SH-SY5Y (cell line): ENCODE measurements around the gene SPOCK2.

ENCODE experiments used
- GATA2 ChIP-seq: IDR thresholded peaks from 2 replicates; pipeline ENCODE4 v1.6.1; 2011; ENCODE audit warnings: mild to moderate bottlenecking, low read depth, low read length
- GATA3 ChIP-seq: IDR thresholded peaks from 2 replicates; pipeline ENCODE4 v1.6.1; 2011; ENCODE audit warnings: low read depth, mild to moderate bottlenecking, low read length, moderate library complexity

Gene SPOCK2

DNA sequence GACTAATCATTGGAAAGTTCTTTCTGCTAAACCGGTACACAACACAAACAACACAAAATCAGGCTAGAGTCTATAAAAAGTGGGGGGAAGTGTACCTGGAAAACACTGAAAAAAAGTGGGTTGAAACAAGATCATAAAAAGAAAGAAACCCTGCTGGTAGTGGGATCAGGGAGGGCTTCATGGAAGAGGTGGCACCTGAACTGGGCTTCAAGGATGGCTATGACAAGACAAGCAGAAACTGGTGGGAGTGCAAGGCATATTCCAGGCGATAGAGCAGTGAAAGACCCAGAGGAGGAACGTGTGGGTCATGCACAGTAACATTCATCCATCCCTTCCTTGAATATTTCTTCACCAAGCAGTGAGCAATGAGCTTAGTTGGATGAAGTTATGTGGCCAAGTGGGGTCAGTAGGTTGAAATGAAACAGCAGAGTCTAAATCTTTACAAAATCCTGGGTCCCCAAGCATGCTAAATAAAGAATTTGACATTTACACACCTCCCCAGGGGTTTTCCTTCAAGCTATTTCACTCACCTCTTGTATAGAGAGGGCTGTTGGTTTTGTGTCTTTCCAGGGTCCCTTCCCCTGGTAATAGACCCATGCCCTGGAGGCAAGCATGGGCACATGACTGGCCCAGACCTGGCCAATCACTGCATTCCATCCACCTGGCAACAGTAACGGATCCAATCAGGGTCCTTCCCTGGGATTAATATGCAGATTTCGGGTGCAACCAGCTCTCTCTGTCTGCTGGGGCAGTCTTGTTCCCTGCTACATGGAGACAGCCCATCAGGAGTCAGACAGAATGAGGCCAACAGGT is 38.2 kb downstream of the SPOCK2 start:
- TF ChIP-seq GATA2, result no peak
- TF ChIP-seq GATA3, result no peak

DNA sequence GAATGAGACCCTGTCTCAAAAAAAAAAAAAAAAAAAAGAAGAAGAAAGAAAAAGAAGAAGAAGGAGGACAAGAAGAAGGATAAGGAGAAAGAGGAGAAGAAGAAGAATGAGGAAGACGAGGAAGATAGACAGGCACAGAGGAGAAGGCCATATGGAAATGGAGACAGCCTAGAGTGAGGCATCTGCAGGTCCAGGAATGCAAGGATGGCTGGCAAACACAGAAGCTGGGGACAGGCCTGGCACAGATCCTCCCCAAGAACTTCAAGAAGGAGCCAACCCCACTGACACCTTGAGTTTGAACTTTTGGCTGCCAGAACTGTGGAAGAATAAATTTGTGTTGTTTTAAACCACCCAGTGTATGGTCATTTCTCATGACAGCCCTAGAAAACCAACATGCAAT is 38.9 kb downstream of the SPOCK2 start:
- no peak for TF ChIP-seq GATA3
- TF ChIP-seq GATA2, result no peak

DNA sequence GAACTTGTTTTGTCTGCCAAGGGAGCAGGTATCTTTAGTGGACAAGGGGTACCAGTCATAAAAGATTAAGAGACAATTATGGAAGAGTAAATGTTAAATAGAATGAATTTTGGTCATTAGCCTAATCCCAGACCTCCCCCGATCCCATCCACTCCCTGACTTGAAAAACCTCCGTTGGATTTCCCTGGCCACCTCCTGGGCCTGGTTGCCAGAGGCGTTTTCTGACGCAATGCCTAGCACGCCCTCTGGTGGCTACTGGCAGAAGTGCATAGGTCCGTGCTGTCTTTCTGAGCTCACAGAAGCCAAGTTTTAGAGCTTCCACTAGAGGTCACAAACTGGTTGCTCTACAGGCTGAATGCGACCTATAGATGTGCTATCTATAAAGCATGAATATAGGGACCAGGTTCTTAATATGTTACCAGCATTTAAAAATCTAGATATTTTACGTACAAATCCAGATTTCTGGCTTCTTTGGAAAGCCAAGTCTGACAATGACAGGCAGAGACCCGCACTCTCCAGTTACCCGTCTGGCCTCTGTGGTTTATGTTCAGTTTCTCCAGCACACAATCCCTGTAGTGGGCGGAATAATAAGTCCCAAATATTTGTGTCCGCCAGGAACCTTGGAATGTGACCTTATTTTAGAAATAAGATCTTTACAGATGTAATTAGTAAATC is 39.8 kb downstream of the SPOCK2 start:
- peak; percentile 40 for TF ChIP-seq GATA2
- no peak for TF ChIP-seq GATA3

DNA sequence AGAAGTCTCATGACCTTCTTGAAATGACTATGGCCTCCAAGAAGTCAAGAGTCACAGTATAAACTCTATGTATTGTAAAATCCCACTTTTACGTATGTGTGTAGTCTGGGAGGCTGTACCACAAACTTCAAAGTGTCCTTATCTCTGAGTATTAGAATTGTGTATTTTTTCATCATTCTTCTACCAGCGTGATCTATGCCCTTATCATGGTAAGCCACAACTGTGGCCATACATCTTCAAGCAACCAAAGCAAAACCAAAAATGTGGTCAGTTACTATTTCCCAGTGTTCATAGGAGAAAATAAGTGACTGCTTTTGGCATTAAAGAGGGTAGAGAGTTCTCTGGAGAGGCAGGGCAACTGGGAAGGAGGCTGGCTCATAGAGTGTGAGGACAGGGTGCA is 42.8 kb downstream of the SPOCK2 start:
- TF ChIP-seq GATA2, result no peak
- no peak for TF ChIP-seq GATA3

DNA sequence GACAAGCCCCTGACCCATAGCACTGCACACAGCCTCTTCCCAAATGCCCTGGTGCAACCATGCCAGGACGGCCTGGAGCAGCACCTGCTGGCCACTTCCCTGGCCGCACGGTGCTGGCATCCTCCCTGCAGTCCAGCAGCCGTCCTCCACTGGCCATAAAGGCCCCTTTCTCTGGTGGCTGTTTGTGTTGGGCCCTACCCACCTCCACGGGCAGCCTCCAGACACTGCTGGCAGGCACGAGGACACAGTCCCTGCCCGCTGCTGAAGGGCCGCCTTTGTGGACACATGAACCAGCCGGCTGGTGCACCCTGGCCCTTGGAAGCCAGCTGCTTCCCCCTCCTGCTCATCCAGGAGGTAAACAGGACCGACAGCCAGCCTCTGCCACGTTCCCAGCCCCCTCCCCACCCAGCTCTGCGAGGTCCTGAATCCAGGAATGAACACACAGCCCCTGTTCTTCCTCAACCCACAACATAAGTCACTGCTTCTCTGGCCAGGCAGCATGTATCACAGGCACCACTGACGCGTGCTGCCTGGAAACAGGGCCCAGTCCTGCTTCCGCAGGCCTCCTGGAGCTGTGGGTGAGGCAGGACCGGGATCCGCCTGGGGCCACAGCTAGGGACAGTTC is 43.8 kb downstream of the SPOCK2 start:
- TF ChIP-seq GATA3 (no peak), GATA2 (no peak)

DNA sequence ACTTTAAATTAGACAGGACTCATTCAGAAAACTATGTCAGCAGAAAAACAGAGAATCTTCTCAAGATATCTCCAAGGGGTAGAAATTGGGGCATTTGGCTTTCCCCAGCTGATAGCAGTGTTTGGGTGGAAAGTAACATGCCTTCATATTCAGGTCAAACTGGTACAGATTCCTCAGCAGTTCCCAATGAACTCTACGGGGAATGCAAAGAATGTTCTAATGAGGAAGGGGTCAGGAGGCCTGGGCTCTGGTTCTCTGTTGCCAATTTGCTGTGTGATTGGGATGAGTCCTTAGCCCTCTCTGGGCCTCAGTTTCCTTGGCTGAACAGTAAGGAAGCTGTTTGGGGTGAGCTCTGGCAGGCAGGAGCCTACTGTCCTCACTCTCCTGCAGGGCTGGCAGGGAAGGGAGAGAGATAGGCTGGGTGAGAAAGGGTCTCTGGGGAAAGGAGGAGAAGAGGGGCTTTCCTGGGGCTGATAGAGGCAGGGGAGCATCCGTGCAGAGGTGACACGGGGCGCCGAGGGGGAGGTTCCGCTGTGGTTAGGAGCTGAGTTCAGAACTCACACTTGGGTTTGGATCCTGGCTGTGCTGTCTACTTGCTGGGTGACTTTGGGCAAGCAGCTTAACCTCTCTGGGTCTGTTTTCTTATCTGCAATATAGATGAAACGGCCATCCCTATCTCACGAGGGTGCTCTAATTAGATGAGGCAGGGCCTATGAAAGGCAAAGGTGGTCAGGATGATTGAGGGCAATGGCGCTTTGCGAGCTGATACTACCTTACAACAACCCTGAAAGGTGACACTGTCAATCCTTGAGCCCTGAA is 45.1 kb downstream of the SPOCK2 start:
- TF ChIP-seq GATA3 (no peak), GATA2 (no peak)

DNA sequence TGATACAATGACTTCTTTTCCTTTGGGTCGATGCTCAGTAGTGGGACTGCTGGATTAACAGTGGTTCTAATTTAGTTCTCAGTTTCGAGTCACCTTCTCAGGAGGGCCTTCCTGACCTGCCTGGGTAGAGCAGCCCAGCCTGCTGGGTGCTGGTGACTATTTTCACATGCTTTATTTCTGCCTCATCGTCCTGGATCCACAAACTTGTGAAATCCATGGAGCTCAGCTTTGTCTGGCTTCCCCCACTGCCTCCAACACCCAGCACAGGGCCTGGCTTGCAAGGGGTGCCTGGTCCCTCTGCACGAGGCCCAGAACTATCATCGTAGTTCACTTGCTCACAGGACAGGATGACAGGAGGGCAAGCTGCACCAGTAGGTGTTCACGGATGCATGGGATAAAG is 46.9 kb downstream of the SPOCK2 start:
- no peak for TF ChIP-seq GATA3
- no peak for TF ChIP-seq GATA2

DNA sequence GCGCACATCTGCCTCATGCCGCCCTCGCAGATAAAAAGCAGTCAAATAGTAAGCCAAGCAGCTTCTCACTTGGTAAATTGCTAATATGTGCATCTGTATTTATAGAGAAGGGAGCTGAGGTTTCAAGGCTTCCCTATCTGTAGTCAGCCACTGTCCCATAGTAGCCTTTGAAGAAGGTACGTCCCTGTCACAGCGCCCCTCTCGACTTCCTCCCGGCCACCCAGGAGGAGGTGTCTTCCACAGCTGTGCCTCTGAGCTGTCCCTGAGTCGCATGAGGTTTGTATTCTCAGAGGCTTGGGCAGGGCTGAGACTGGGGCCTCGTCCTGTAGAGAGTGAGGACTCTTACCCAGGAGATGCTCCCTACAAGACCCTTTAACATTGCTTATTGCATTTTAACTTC is 49.0 kb downstream of the SPOCK2 start:
- no peak for TF ChIP-seq GATA2
- no peak for TF ChIP-seq GATA3

DNA sequence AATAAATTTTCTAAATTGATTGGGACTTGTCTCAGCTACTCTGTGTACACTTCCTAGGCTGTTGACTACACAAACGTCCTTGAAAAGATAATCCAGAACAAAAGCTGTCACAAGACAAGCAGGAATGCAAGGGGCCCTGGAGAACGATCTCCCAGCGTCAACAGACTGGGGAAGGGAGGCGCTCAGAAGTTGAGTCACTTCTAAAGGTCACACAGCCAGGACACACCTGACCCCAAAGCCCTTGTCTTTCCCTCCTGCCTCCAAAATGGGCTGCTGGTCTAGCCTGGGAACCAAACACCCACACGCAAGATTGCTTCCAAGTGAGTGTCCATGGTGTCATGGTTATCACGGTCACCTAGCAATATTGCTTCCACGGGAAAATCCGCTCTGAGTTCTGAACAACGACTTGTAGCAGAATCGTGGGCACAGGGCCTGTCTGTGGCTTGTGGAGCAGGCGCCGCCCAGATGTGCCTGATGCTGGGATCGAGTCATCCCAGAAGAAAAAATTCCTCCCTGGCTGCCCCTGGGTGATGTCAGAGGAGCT is 49.8 kb downstream of the SPOCK2 start:
- no peak for TF ChIP-seq GATA2
- no peak for TF ChIP-seq GATA3

DNA sequence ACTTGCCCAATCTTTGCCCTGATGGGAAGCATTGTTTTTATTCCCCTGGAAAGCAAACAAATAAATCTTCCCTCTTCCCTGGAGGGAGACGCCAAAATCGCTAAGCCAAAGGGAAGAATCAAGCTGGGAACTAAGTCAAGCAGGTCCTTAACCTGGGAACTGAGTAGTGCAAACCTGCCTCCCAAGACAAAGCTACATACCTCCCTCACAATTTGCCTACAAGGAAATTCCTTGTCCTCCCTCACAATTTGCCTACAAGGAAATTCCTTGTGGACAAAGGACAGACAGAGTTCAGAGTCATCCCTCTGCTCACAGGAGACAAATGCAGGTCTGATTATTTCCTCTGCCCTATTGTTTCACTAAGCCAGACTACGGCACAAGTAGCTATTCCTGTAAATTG is 50.5 kb downstream of the SPOCK2 start:
- no peak for TF ChIP-seq GATA3
- TF ChIP-seq GATA2, result no peak

DNA sequence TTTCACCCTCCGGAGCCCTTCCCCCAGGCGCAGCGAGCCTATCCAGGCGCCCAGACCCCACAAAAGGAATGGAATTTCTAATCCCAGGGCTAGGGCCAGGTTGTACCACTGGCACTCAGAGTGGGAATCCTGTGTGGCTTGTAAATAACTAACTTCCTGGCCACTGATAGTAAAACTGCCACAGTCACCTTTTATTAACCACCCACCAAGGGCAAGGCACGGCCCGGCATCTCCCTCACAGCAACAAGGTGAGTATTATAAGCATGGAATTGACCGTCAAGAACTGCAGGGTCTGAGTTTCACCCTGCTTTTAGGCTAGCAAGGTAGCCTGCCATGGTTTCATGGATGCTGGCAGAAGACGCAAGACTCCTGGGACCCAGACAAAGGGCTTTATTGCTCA is 51.1 kb downstream of the SPOCK2 start:
- no peak for TF ChIP-seq GATA3
- TF ChIP-seq GATA2, result no peak

DNA sequence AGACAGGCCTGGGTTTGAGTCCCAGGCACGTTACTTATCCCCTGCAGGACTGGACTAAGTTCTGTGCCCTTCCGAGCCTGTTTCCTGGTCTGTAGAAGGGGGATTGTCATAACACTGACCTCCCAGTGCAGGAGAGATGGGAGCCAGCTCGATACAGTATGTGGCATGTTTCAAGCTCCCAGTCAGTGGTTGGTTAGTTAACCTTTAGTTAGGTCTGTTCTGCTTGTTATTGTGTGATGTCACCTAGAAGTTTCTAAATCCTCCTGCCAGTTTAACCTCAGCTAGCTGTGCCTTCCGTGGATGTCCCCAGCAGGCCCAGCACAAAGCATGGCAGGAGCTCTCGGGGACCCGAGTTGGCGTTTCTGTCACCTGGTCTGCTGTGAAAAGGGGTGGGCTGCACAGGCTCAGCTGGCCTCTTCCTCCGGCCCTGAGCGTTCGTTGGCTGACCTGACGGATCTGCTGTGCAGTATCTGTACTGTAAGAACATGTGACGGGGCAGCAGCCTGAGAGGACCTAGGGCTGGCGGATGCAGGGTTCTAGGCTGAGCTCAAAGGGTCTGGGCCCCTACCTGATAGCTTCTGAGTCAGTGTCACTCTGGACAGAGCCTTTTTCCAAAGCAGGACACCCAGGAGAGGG is 53.0 kb downstream of the SPOCK2 start:
- TF ChIP-seq GATA3 (no peak), GATA2 (no peak)

DNA sequence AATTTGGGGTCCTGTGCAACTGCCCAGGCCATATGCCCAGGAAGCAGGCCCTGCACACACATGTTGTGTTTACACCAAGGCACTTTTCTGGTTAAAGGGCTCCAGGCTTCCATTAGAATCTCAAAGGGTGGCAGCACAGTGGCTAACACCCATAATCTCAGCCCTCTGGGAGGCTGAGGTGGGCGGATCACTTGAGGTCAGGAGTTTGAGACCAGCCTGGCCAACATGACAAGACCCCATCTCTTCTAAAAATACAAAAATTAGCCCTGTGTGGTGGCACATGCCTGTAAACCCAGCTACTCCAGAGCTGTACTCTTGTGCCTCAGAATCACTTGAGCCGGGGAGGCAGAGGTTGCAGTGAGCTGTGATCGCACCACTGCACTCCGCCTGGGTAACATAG is 53.6 kb downstream of the SPOCK2 start:
- TF ChIP-seq GATA3 (no peak), GATA2 (no peak)
